Measurements from ENCODE around the gene PLEKHO2. TPM values are rescaled to one million over a fixed set of nuclear protein-coding genes. Genes with fewer than 3 reads are reported as not detected.
A peak's percentile ranks its signal among the peaks of the same experiment; 100 is the strongest.

Gene PLEKHO2
- total RNA-seq, 1 donor from 2014 or later, result 4.2 TPM

DNA sequence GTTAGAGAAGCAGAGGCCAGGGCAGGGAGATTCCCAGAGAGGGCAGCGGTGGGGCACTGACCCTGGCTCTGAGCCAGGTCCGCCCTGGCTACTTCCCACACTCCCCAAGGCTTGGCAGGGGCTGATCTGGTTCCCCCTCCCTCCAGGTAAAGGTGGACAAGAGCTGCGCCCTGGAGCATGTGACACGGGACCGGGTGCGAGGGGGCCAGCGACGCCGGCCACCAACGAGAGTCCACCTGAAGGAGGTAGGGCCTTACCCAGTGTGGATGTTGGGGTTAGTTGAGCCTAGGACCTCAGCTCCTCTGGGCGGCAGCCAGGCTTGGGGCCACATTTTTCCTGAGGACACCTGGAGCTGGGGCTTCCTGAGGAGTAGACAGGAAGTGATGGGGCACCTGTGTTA is 19.6 kb downstream of the PLEKHO2 start:
- FAIRE-seq (no peak), DNase-seq (ENCODE audit: low read depth) (no peak)
- H3K36me3 ChIP-seq (ENCODE audit: control insufficient read depth, insufficient read depth, low read length), result peaks cover 9% of the 10 kb centered on the region
- no peaks in the 10 kb centered on the region for H3K27me3 ChIP-seq (ENCODE audit: control insufficient read depth, insufficient read depth, low read length)
- H3K4me3 ChIP-seq (ENCODE audit: low read depth, low read length), result no peak overlapping the region
- TF ChIP-seq, protein P1, sequence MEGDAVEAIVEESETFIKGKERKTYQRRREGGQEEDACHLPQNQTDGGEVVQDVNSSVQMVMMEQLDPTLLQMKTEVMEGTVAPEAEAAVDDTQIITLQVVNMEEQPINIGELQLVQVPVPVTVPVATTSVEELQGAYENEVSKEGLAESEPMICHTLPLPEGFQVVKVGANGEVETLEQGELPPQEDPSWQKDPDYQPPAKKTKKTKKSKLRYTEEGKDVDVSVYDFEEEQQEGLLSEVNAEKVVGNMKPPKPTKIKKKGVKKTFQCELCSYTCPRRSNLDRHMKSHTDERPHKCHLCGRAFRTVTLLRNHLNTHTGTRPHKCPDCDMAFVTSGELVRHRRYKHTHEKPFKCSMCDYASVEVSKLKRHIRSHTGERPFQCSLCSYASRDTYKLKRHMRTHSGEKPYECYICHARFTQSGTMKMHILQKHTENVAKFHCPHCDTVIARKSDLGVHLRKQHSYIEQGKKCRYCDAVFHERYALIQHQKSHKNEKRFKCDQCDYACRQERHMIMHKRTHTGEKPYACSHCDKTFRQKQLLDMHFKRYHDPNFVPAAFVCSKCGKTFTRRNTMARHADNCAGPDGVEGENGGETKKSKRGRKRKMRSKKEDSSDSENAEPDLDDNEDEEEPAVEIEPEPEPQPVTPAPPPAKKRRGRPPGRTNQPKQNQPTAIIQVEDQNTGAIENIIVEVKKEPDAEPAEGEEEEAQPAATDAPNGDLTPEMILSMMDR (IDR thresholded peaks at IDR 0.05; ENCODE audit: insufficient read depth, low read length, severe bottlenecking), result no peak

DNA sequence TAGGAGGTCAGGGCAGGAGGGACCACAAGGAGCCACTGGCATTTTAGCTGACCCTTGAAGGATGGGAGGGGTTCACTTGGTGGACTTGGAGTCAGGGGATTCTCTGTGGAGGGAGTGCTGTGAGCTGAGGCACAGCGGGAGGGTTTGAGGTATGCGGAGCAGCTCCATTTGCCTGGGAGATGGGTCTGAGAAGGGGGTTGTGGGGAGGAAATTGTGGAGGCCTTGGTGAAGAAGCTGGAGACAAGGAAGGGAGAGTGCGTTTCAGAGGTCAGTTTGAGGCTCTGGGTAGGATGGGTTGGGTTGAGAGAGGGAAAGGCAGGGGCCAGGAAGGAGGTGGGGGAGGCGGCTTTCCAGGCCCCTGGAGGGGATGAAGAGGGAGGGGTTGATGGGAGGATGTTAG is 20.2 kb downstream of the PLEKHO2 start:
- no peaks in the 10 kb centered on the region for H3K27me3 ChIP-seq (ENCODE audit: control insufficient read depth, insufficient read depth, low read length)
- TF ChIP-seq, protein P1 (IDR thresholded peaks at IDR 0.05; ENCODE audit: insufficient read depth, low read length, severe bottlenecking), result no peak
- peaks cover 9% of the 10 kb centered on the region for H3K36me3 ChIP-seq (ENCODE audit: control insufficient read depth, insufficient read depth, low read length)
- no peak for DNase-seq (ENCODE audit: low read depth)
- H3K4me3 ChIP-seq (ENCODE audit: low read depth, low read length), result no peak overlapping the region
- no peak for FAIRE-seq

DNA sequence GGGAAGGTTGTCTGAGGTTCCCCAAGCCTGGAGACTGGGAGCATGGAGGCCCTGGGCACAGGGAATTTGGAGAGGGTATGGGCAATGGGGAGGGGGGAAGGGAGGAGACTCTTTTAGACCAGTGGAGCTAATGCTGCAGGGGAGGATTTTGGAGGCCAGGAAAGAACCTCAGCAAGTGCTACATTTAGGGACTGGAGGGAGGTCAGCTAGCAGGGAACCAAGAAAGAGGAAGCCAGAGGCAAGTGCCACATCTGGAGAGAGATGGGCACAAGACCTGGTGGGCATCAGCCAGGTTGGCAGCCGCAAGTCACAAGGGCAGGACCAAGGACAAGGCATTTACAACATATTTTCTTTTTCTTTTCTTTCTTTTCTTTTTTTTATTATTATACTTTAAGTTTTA is 20.7 kb downstream of the PLEKHO2 start:
- FAIRE-seq (no peak), DNase-seq (ENCODE audit: low read depth) (no peak)
- Histone ChIP-seq H3K27me3 (ENCODE audit: control insufficient read depth, insufficient read depth, low read length) (no peaks in the 10 kb centered on the region), H3K4me3 (ENCODE audit: low read depth, low read length) (no peak overlapping the region), H3K36me3 (ENCODE audit: control insufficient read depth, insufficient read depth, low read length) (peaks cover 9% of the 10 kb centered on the region)
- TF ChIP-seq, protein P1 (IDR thresholded peaks at IDR 0.05; ENCODE audit: insufficient read depth, low read length, severe bottlenecking), result no peak

DNA sequence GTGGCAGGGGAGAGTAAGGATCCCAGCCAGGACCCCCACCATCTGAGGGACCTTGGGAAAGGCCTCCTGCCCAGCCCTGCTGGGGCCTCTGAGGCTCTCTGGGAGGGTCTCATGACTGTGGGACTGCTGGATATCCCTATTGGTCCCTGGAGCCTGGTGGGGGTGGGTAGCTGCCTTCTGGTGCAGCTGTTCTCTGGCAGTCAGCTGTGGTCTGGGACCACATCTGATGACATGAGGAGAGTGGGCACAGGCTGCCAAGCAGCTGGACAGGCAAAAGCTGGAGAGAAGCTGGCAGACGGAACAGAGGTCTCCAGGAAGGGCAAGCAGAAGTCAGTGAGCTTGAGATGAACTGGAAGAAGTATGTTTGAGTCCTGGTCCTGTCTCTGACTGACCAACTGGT is 22.4 kb downstream of the PLEKHO2 start:
- Histone ChIP-seq H3K27me3 (ENCODE audit: control insufficient read depth, insufficient read depth, low read length) (no peaks in the 10 kb centered on the region), H3K36me3 (ENCODE audit: control insufficient read depth, insufficient read depth, low read length) (peaks cover 9% of the 10 kb centered on the region), H3K4me3 (ENCODE audit: low read depth, low read length) (no peak overlapping the region)
- DNase-seq (ENCODE audit: low read depth), result no peak
- TF ChIP-seq, protein P1 (IDR thresholded peaks at IDR 0.05; ENCODE audit: insufficient read depth, low read length, severe bottlenecking), result no peak
- peak; percentile 70 for FAIRE-seq

DNA sequence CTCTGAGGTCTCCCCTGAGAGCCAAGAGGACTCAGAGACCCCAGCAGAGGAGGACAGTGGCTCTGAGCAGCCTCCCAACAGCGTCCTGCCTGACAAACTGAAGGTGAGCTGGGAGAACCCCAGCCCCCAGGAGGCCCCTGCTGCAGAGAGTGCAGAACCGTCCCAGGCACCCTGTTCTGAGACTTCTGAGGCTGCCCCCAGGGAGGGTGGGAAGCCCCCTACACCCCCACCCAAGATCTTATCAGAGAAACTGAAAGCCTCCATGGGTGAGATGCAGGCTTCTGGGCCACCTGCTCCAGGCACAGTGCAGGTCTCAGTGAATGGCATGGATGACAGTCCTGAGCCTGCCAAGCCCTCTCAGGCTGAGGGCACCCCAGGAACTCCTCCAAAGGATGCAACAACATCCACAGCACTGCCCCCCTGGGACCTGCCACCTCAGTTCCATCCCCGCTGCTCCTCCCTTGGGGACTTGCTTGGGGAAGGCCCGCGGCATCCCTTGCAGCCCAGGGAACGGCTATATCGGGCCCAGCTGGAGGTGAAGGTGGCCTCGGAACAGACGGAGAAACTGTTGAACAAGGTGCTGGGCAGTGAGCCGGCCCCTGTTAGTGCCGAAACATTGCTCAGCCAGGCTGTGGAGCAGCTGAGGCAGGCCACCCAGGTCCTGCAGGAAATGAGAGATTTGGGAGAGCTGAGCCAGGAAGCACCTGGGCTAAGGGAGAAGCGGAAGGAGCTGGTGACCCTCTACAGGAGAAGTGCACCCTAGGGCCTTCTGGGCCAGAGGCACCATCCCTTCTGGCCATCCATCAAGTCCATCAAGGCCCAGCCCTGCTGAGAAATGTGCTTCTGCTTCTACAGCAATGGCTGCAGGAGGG is 23.6 kb downstream of the PLEKHO2 start:
- TF ChIP-seq, protein P1 (IDR thresholded peaks at IDR 0.05; ENCODE audit: insufficient read depth, low read length, severe bottlenecking), result no peak
- no peak overlapping the region for H3K4me3 ChIP-seq (ENCODE audit: low read depth, low read length)
- no peaks in the 10 kb centered on the region for H3K27me3 ChIP-seq (ENCODE audit: control insufficient read depth, insufficient read depth, low read length)
- H3K36me3 ChIP-seq (ENCODE audit: control insufficient read depth, insufficient read depth, low read length), result peaks cover 3% of the 10 kb centered on the region
- no peak for DNase-seq (ENCODE audit: low read depth)
- FAIRE-seq, result no peak

Measured in bronchial epithelial cell (primary cell).